Measurements from ENCODE around the gene CHMP1B. TPM values are rescaled to one million over a fixed set of nuclear protein-coding genes. Genes with fewer than 3 reads are reported as not detected.
"Not testable (repeated sequence)": the region's sequence is repeated elsewhere in the genome, so short reads cannot be mapped to it uniquely, and the experiment has no call there.

CHMP1B gene
- total RNA-seq, 1 donor from 2014 or later = 63.4 TPM

- no peak for DNase-seq (ENCODE audit: low read depth, low spot score)
These were observed 15.6 kb downstream of the CHMP1B start for GRCh38 chr18:11866764-11867163.

- DNase-seq (ENCODE audit: low read depth, low spot score) = no peak
These were observed 17.0 kb downstream of the CHMP1B start for GRCh38 chr18:11868230-11868629.

- no peak for DNase-seq (ENCODE audit: low read depth, low spot score)
These were observed 20.3 kb downstream of the CHMP1B start for GRCh38 chr18:11871501-11871900.

- no peak for DNase-seq (ENCODE audit: low read depth, low spot score)
These were observed 21.4 kb downstream of the CHMP1B start for GRCh38 chr18:11872479-11873136.

GRCh38 chr18:11873670-11874340 is 22.6 kb downstream of the CHMP1B start:
- DNase-seq (ENCODE audit: low read depth, low spot score) = no peak

- no peak for DNase-seq (ENCODE audit: low read depth, low spot score)
These were observed 23.5 kb downstream of the CHMP1B start for GRCh38 chr18:11874676-11875075.

GRCh38 chr18:11877497-11878135 is 26.4 kb downstream of the CHMP1B start:
- no peak for DNase-seq (ENCODE audit: low read depth, low spot score)

GRCh38 chr18:11880586-11881304 is 29.5 kb downstream of the CHMP1B start:
- no peak for DNase-seq (ENCODE audit: low read depth, low spot score)

GRCh38 chr18:11882636-11883035 is 31.4 kb downstream of the CHMP1B start:
- DNase-seq (ENCODE audit: low read depth, low spot score) = no peak

- no peak for DNase-seq (ENCODE audit: low read depth, low spot score)
These were observed 31.9 kb downstream of the CHMP1B start for GRCh38 chr18:11883153-11883552.

- DNase-seq (ENCODE audit: low read depth, low spot score) = no peak
These were observed 33.3 kb downstream of the CHMP1B start for GRCh38 chr18:11884396-11885030.

- no peak for DNase-seq (ENCODE audit: low read depth, low spot score)
These were observed 34.2 kb downstream of the CHMP1B start for GRCh38 chr18:11885278-11885947.

GRCh38 chr18:11886577-11887110 is 35.4 kb downstream of the CHMP1B start:
- DNase-seq (ENCODE audit: low read depth, low spot score) = no peak

GRCh38 chr18:11887328-11888128 is 36.3 kb downstream of the CHMP1B start:
- DNase-seq (ENCODE audit: low read depth, low spot score) = no peak

- DNase-seq (ENCODE audit: low read depth, low spot score) = no peak
These were observed 37.5 kb downstream of the CHMP1B start for GRCh38 chr18:11888726-11889125.

GRCh38 chr18:11889284-11889683 is 38.1 kb downstream of the CHMP1B start:
- no peak for DNase-seq (ENCODE audit: low read depth, low spot score)

- no peak for DNase-seq (ENCODE audit: low read depth, low spot score)
These were observed 40.5 kb downstream of the CHMP1B start for GRCh38 chr18:11891737-11892136.

- not testable (repeated sequence) for DNase-seq (ENCODE audit: low read depth, low spot score)
These were observed 41.2 kb downstream of the CHMP1B start for GRCh38 chr18:11892438-11892837.

- no peak for DNase-seq (ENCODE audit: low read depth, low spot score)
These were observed 46.6 kb downstream of the CHMP1B start for GRCh38 chr18:11897781-11898180.

- no peak for DNase-seq (ENCODE audit: low read depth, low spot score)
These were observed 47.9 kb downstream of the CHMP1B start for GRCh38 chr18:11899063-11899462.

Data from pulmonary artery endothelial cell (primary cell).